KBM-7 (cell line): ENCODE results near the gene ITGA2.

Experiments used
- DNase-seq: peaks from one replicate; pipeline ENCODE4 v3.0.0-alpha.2; 2015
- in situ Hi-C: fragments of 300-500 bp; cut with MboI; formaldehyde crosslinking; loops from 2 replicates; pipeline ENCODE4 v1.14.3; 2020; ENCODE audit warnings: low sequenced_read_pairs, low pct_unique_long_range_greater_than_20kb, mixed read lengths

The ITGA2 gene

GRCh38 chr5:52987711-52988331 is 1.3 kb upstream of the ITGA2 start:
- DNase-seq, result no peak
- in situ Hi-C loops, result no loop called here

GRCh38 chr5:52988335-52989024 is 672 bp upstream of the ITGA2 start:
- peak; percentile 44 for DNase-seq
- in situ Hi-C loops, result no loop called here

- in situ Hi-C loops, result no loop called here
These were observed 802 bp downstream of the ITGA2 start for GRCh38 chr5:52989781-52990527.

GRCh38 chr5:52990528-52990925 is 1.4 kb downstream of the ITGA2 start:
- DNase-seq, result no peak

More at GRCh38 chr5:52989781-52990527, 802 bp downstream of the ITGA2 start:
- peak; percentile 65 for DNase-seq

GRCh38 chr5:52993367-52993766 is 4.2 kb downstream of the ITGA2 start:
- DNase-seq, result no peak
- in situ Hi-C loops, result no loop called here

More at GRCh38 chr5:52990528-52990925, 1.4 kb downstream of the ITGA2 start:
- in situ Hi-C loops, result no loop called here

GRCh38 chr5:52994266-52994665 is 5.1 kb downstream of the ITGA2 start:
- DNase-seq, result no peak
- in situ Hi-C loops, result no loop called here

GRCh38 chr5:52995095-52995494 is 5.9 kb downstream of the ITGA2 start:
- DNase-seq, result no peak
- in situ Hi-C loops, result no loop called here

- in situ Hi-C loops, result no loop called here
- no peak for DNase-seq
These were observed 6.8 kb downstream of the ITGA2 start for GRCh38 chr5:52995914-52996313.

GRCh38 chr5:52996979-52997378 is 7.8 kb downstream of the ITGA2 start:
- in situ Hi-C loops, result no loop called here
- DNase-seq, result no peak

- DNase-seq, result no peak
- in situ Hi-C loops, result no loop called here
These were observed 8.3 kb downstream of the ITGA2 start for GRCh38 chr5:52997424-52997823.

- in situ Hi-C loops, result no loop called here
- DNase-seq, result no peak
These were observed 9.6 kb downstream of the ITGA2 start for GRCh38 chr5:52998552-52999313.

- in situ Hi-C loops, result no loop called here
- DNase-seq, result no peak
These were observed 10.3 kb downstream of the ITGA2 start for GRCh38 chr5:52999344-52999949.

- in situ Hi-C loops, result no loop called here
- DNase-seq, result no peak
These were observed 12.4 kb downstream of the ITGA2 start for GRCh38 chr5:53001541-53001940.

- no peak for DNase-seq
- in situ Hi-C loops, result no loop called here
These were observed 13.3 kb downstream of the ITGA2 start for GRCh38 chr5:53002491-53002890.

- in situ Hi-C loops, result no loop called here
- no peak for DNase-seq
These were observed 14.0 kb downstream of the ITGA2 start for GRCh38 chr5:53003144-53003543.

GRCh38 chr5:53006911-53007890 is 18.0 kb downstream of the ITGA2 start:
- in situ Hi-C loops, result no loop called here
- DNase-seq, result no peak

GRCh38 chr5:53008751-53009150 is 19.6 kb downstream of the ITGA2 start:
- peak; percentile 49 for DNase-seq

GRCh38 chr5:53009816-53010215 is 20.7 kb downstream of the ITGA2 start:
- in situ Hi-C loops, result no loop called here
- DNase-seq, result no peak

More at GRCh38 chr5:53008751-53009150, 19.6 kb downstream of the ITGA2 start:
- in situ Hi-C loops, result no loop called here
